GM19397 (cell line): ENCODE measurements around the gene MLC1.

Experiments
- ATAC-seq: cut with Tn5 transposase; IDR thresholded peaks from one replicate; pipeline ENCODE4 v1.9.1; 2021; ENCODE audit warnings: mild to moderate bottlenecking, moderate library complexity; ENCODE audit not compliant: unreplicated experiment

Gene MLC1

DNA sequence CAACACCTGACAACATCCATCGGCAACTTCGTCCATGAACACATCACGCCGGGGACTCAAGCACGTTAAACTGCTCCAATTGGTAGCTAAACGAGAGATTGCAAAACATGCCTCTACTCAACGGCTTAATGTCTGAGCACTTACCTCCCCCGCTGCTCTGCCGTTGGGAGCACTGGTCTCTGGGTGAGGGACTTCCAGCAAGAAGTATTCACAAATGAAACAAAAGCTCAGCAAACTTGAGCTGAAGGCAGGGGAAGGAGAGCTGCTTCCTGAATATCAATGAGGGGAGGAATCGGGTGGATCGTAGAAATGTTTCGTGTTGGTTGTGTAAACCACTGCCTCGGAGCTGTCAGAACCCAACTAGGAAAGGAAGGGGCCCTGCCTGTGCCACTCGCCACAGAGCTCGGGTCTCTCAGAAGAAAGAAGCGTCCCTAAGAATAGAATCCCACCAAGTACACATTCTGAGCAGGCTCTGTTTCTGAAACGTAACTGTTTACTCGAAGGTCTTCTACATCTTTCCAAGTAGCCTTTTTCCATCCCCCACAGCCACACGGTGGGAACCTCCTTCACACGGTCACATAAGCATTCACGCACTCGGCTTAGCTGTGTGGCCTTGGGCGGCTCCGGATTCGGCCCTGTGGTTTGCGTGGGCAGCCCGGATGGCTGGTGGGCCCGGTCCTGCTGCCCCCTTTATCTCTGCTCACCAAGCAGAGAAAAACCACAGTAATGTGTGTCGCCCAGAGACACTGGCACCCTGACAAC lies at the start of gene MLC1:
MLC1 (minus strand) TSS at position 216 of the 762 bp plus-strand sequence. CDS start 524 bp downstream, outside the sequence.
- no peak for ATAC-seq

DNA sequence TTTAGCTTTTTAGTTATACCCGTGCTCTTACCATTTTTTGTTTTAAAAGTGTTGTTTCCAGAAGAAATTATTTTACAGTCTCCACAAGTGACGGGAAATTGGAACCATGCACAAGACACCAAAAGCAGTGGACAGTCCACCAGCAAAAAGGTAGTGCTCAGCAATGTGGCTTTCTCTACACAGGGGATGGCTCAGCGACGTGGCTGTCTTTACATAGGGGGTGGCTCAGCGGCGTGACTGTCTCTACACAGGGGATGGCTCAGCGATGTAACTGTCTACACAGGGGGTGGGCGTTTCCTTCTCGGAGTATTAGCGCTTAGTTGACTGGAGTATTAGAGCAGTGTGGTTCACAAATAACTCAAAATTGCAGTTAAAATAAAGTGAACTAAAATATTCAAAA lies 49.3 kb upstream of the MLC1 start:
- ATAC-seq, result no peak

DNA sequence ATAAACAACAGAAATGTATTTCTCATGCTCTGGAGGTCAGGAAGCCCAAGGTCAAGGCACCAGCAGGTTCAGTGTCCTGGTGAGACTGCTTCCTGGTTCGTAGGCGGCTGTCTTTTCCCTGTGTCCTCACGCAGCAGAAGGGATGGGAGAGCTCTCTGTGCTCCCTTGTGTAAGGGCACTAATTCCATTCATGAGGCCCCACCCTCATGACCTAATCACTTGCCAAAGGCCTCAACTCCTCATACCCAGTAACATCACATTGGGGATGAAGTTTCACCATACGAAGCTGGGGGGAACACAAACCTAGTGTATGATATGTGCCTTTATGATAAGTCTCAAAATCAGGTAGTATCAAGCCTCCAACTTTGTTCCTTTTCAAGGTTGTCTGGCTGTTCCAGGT lies 46.7 kb upstream of the MLC1 start:
- ATAC-seq, result no peak

DNA sequence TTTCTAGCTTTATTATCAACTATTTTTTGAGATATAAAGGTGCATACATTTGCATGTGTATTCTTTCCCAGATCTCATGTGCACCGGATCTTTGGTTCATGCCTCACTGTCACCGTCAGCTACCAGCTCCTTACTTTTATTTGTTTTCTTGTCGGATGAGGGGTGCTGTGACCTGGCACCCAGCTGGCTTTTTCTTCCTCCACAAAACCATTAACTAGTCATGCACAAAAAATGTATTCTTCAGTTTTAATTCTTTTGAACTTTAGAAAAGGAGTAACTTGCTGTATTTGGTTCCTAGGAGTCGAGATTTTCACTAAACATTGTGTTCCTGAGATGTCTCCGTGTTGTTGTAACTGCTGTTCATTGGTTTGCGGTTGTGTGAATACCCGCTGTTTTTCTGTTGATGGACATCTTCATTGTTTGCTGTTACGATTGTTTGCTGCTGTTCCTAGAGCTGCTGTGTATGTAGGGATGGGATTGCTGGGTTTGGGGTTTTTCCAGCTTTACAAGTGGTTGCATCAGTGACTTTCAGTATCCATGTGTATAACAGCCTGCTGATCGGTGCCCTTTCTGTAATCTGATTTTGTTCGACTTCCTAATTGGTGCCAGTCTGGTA lies 44.0 kb upstream of the MLC1 start:
- ATAC-seq, result no peak

DNA sequence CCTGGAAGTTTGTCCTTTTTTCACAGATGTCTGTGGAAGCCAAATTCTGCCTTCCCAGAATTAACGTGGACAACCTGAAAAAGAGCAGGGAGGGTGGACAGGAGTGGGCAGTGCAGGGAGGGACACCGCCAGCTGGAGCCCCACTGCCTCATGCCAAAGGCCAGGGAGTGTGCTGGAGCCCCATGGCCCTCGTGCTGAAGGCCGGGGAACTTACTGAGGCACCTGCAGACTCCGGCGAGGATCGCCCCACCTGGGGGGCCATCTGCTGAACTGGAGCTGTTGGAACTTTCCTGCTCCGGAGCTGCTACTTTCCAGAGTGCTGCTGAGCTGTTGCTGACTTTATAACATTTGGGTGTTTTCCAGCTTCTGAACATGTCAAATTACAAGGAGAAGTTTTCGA lies 39.8 kb upstream of the MLC1 start:
- no peak for ATAC-seq

DNA sequence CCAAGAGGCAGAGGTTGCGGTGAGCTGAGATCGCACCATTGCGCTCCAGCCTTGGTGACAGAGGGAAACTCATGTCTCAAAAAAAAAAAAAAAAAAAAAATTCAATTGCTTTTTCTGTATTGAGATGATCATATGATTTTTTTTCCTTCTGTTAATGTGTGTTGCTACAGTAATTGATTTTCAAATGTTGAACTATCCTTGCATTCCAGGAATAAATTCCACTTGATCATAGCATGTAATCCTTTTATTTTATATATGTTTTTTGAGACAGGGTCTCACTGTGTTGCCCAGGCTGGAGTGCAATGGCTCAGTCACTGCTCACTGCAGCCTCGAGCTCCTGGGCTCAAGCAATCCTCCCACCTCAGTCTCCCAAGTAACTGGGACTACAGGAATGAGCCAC lies 37.9 kb upstream of the MLC1 start:
- ATAC-seq, result no peak

DNA sequence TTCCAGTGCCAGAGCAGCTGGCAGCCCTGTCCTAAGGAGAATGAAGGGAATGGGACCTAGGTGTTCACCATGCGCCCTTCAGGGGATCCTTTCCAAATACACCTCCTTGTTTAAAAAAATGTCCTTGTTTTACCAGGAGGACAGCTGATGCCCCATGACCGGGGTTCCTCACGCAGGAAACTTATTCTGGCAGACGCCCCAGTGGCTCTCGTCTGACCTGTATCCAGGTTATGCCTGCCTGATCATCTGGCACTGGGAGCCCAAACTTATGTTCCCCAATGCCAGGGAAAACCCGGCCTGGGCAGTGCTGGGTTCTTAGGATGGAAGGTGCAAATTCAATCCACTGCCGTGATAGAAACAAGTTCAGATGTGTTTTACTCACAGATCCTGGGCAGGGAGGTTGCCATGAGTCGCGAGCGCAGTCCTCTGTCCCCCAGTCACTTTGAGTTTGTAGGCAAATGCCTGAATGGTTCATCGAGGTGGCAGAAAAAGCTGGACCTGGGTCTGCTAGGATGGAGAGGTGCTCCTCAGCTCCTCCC lies 36.0 kb upstream of the MLC1 start:
- no peak for ATAC-seq

DNA sequence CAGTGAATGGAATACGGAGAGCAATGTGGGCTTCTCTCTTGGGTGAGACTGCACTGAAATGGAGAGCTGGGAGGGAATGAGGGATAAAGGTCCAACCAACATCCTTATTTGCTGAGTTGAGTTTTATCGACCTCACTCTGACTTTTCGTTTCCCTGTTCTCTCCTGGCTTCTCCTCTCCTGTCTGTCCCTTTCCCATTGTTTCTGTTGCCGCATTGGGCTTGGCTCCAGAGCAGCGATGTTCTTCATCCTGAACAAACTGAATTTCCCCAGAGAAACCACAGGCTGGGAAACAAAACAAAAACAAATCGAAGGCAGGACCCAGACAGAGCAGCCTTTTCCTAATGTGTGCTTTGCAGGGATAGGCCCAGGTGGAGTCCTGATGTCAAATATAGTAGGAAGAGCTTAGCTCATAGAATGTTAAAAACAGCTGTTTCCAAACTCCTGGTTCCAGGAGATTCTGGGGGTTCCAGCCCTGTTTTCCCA lies 34.6 kb upstream of the MLC1 start:
- ATAC-seq, result no peak

DNA sequence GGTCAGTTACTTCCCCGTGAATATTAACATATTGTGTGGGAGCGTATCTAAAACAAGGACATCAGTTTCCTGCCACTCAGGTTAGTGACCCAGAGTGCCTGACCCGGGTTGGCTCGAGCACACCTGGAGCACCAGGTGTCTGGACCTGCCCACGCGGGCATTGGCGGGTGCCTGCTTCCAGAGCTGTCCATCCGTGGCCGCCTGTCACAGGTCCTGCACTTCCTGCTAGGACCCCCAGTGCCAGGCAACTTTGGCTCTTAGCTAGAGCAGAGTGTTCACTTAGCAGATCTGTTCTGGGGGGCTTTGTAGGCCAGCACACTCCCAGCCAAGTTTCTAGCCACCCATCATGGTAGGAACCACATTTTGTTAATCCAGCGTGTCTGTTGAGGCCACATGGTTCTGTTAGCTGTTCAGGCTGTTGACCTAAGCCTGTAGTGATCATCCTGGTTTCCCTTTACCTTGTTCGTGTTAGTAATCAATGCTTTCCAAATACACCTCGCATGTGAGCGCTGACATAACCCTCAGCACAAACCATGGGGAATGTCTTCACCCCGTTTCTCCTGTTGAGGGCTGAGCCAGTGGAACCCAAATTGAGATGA lies 34.0 kb upstream of the MLC1 start:
- ATAC-seq, result no peak

DNA sequence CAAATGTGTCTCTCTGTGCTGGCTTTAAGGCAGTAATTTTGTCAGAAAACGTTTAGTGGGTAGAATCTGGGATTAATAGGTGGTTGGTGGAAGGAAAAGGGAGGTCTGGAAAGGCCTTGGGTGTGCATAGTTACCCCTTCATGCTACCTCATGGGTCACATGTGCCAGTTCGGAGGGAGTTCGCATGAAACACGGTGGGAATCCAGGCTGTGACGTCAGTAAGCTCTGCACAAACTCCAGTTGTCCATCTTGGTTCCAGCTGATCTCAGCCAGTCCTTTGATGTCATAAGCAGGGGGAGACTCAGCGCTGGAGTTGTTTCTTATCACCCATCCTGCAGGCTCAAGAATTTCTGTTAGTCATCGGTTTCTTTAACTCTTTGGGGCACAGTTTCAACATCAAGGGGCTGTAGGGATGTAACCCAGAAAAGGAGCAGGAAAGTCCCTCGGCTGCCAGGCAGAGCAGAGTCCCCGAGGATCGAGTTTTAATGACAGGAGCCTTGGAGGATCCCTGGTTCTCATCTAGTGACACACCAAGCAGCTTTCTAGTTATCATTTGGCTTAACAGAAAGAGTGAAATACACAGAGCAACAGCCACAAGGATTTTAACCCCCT lies 33.4 kb upstream of the MLC1 start:
- no peak for ATAC-seq

DNA sequence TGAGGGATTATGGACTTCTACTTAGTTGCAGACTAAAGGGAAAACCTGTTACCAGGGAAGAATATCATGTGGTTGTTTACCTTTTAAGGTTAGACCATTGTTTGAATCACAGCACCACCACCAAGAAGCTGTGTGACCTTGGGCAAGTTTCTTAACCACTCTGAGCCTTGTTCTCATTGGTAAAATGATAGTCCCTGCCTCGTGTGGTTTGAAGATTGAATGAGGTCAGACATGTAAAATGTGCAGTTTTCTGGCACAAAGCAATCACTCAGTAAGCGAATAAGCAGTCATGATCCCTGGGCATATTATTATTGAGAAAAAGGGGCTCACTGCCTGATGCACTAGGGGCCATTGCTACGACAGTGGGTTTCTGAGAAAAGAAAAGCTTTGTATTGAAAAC lies 32.9 kb upstream of the MLC1 start:
- no peak for ATAC-seq

DNA sequence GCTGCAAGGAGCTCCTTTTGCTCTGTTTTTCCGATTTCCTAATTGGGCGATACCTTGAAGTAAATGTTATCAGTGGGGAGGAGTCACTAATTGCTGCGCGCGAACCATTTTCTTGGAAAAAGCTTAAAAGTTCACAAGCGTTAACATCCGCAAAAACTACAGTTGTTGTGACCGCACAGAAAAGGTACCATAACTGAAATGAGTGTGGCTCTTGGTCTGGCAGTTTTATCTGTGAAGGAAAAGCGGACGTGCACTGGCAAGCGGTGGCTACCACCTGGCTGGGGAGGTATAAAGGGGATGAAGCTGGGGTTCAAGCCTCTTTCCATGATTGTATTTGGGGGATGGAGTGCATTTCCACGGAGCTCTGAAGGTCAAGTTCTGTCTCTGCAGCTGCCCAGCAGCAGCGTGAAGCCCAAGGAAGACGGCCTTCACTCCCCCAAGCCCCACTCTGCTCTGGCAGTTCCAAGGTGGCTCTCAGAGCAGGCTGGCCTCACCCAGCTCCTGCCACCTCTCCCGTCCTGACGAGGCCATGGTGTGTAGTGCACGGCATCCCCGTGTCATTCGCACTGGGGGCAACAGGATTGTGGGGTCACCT lies 32.0 kb upstream of the MLC1 start:
- ATAC-seq, result no peak

DNA sequence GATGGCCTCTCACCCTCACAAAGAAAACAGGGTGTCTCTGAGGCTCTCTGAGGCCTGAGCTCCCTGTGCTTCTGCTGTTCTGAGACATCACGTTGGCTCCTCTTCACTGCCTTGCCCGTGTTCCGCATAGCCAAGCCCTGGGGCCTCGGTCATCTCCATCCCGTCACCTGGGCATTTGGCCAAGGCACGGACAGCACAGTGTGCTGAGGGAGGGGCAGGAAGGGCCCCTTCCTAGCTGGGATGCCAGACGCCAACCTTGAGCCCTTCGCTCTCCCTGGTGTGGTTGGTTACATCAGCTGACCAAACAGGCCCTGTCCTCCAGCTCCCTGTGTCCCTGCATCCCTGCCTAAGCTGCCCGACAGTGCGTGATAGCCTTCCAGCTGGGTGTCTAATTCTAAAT lies 30.5 kb upstream of the MLC1 start:
- ATAC-seq, result no peak

DNA sequence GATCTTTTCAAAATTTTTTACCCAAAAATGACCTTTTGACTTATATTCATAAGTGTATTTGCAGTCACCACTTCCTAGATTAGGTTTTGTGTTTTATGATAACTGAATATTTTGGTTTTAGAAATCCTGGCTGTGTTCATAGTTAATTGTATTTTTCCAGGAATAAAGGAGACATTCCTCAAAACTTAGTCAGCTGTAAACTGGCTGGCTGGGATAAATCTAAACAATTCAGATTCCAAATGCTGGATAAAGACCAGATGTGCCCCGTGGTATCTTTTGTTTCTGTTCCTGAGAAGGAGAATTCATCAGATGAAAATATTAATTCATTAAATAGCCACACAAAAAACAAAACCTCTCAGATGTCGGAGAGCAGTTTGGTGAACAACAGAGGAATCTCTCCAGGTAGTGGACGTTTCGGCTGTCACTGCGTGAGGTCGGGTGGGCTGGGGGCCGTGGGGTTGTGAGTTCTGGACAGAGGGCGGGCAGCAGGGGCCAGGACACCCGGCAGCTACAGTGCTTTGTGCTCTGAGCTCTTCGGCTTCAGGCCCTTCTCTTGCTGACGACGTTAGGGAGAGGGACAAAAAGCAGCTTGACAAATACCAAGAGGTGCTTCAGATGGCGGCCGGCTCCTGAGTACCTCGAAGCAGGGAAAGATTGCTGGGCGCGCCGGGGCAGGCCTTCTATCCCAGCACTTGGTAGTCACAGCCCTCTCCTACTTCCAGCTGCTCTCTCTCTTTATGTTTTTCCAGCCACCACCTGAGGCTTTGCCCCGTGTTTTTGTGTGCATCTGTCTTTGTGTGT lies 29.2 kb upstream of the MLC1 start:
- ATAC-seq, result no peak

DNA sequence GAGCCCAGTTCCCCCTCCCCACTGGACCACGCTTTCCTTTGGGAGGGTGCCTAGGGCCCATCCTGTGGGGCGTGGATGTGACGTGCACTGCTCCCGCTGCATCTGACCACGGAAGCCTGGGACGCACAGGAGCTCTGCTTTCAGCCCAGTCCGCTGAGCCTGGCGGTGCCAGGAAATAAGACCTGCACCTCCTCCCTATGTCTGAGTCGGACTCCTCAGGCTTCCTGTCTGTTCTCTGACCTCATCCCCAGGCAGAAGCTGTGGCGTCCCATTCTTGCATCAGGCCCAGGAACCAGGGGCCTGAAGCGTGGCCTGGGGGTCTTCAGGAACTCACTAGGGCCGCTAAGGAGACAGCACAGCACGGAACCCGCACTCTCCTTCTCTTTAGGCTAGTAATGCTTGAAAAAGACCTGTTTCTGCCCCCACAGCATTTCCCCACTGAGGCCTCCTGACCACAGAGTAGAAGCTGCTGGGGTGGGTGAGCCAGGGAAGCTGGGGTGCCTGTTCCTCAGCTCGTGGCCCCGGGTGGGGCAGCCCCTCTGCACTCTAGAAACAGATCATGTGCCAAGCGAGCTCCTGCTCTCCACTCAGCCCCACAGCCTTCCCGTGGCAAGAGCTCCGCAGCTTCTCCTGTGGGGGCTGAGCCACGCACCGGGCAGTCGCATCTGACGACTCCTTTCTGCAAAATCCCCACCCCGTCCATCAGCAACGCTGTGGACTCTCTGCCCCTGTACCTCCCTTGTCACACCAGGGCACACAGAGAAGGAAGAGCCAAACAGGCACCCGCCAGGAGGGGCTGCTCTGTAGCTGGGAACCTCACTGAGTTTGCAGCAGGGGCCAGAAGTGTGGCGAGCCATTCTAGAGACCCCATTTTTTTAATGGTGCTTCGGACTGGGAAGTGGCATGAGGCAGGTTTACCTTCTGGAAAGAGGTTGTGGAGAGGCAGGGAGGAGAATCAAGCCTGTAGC lies 27.2 kb upstream of the MLC1 start:
- ATAC-seq, result no peak

DNA sequence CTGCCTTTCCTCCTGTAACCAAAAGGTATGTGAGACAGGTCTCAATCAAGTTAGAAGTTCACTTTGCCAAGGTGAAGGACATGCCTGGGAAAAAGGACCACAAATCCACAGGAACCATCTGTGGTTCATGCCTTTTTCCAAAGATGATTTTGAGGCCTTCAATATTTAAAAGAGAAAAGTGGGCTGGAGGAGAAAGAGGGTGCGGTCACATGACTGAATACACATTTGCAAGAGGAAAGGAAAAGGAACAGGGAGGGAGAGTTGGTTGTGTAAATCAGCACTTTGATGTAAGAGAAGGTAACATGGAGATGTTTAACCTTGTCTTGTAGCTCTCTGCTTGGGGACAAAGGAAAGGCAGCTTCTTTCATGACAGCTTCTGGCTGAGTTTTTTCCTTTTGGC lies 25.8 kb upstream of the MLC1 start:
- ATAC-seq, result no peak

DNA sequence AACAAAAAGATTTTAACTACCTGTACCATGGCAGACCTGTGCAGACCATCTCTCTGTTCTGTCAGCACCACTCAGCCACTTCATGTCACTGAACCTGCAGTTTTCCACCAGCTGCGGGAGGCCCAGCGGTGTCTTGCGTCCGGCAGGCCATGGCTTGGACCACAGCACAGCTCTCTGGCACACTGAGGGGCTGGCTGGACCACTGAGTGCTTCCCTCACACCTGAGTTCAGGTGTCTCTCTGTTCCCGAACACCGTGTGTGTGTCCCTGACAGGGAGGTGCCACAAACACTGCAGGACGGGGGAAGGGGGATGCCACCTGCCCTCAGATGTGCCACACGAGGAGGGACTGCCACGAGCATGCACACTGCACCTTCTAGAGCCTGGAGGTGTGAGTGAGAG lies 22.3 kb upstream of the MLC1 start:
- ATAC-seq, result no peak

DNA sequence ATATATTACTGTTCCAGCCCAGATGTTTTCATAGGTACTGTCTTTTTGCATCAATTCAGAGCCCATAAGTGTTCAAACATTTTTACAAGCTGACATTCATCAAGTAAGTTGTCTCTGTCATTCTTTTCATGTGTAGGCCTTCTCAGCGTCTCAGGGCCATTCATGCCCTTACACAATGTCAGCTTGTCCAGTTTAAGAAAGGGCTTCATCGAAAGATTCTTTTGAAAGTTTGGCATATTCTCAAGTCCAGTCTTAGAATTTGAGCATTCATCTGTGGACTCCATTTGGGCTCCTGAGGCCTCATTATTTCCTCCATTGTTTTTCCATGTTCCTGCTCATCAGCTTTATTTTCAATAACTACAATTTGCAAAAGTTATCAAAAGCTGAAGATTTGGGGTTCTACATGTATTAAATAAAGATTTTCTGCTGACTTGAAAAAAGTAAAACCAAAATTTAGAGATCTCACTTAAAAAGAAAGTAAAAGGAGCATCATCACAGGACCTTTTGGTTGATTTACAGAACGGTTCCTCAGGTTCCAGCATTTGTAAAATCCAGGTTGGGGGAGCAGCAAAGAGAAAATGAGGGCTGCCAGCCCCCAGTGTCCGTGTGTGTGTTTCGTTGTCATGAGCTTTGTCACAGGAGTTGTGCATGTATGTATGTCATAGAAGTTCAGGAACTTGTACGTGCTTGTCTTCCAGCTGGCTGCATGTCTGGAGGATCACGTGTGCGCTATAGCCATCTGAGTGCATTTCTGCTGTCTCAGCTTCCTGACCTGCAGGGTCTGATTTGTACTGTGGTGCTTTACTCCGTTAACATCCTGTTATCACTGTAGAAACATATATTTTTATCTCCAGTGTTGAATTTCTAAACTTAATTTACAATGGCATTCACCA lies 20.2 kb upstream of the MLC1 start:
- ATAC-seq, result no peak
